Neural crest cell (in vitro differentiated cells): ENCODE results near the gene ACBD3. TPM values are rescaled to one million over a fixed set of nuclear protein-coding genes. Genes with fewer than 3 reads are reported as not detected.

Experiments used
- DNase-seq: peaks from one replicate; pipeline ENCODE4 v3.0.0; 2021; ENCODE audit warnings: low read depth, mixed read lengths, low spot score
- H3K27ac Mint-ChIP-seq: one replicate; pipeline ENCODE4 v1.8.0; 2021; ENCODE audit warnings: mild to moderate bottlenecking, mixed read lengths; ENCODE audit not compliant: unreplicated experiment
- H3K27me3 Mint-ChIP-seq: 2 replicates; pipeline ENCODE4 v1.8.0; 2021; ENCODE audit warnings: low read depth, mild to moderate bottlenecking, mixed read lengths
- H3K36me3 Mint-ChIP-seq: 2 replicates; pipeline ENCODE4 v1.8.0; 2021; ENCODE audit warnings: low read depth, mild to moderate bottlenecking, mixed read lengths
- H3K4me1 Mint-ChIP-seq: 2 replicates; pipeline ENCODE4 v1.8.0; 2021; ENCODE audit warnings: mixed read lengths
- H3K4me3 Mint-ChIP-seq: one replicate; pipeline ENCODE4 v1.8.0; 2021; ENCODE audit warnings: mild to moderate bottlenecking, mixed read lengths
- H3K9me3 Mint-ChIP-seq: 2 replicates; pipeline ENCODE4 v1.8.0; 2021; ENCODE audit warnings: mixed read lengths
- total RNA-seq: library from RNA; stranded (reverse); gene quantifications from 2 replicates; pipeline ENCODE4 v1.2.1, GENCODE V29; 2021
- TF ChIP-seq, protein P1 (sequence below): fragments of 200-600 bp; sonication (generic); conservative IDR thresholded peaks from 2 replicates; pipeline ENCODE4 v1.5.0; 2021; ENCODE audit warnings: antibody characterized with exemption, mild to moderate bottlenecking

Gene ACBD3
- total RNA-seq, 1 donor from 2014 or later: 22.1 TPM

GRCh38 chr1:226123591-226124471 is 62.7 kb downstream of the ACBD3 start:
- H3K36me3 Mint-ChIP-seq: no peaks in the 10 kb centered on the region
- H3K27ac Mint-ChIP-seq: no peak overlapping the region
- DNase-seq: no peak
- peaks cover 23% of the 10 kb centered on the region for H3K4me1 Mint-ChIP-seq
- peak overlapping the region; percentile 78 for H3K4me3 Mint-ChIP-seq
- TF ChIP-seq, protein P1, sequence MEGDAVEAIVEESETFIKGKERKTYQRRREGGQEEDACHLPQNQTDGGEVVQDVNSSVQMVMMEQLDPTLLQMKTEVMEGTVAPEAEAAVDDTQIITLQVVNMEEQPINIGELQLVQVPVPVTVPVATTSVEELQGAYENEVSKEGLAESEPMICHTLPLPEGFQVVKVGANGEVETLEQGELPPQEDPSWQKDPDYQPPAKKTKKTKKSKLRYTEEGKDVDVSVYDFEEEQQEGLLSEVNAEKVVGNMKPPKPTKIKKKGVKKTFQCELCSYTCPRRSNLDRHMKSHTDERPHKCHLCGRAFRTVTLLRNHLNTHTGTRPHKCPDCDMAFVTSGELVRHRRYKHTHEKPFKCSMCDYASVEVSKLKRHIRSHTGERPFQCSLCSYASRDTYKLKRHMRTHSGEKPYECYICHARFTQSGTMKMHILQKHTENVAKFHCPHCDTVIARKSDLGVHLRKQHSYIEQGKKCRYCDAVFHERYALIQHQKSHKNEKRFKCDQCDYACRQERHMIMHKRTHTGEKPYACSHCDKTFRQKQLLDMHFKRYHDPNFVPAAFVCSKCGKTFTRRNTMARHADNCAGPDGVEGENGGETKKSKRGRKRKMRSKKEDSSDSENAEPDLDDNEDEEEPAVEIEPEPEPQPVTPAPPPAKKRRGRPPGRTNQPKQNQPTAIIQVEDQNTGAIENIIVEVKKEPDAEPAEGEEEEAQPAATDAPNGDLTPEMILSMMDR: no peak
- no peaks in the 10 kb centered on the region for H3K9me3 Mint-ChIP-seq
- peaks cover 13% of the 10 kb centered on the region for H3K27me3 Mint-ChIP-seq

DNA sequence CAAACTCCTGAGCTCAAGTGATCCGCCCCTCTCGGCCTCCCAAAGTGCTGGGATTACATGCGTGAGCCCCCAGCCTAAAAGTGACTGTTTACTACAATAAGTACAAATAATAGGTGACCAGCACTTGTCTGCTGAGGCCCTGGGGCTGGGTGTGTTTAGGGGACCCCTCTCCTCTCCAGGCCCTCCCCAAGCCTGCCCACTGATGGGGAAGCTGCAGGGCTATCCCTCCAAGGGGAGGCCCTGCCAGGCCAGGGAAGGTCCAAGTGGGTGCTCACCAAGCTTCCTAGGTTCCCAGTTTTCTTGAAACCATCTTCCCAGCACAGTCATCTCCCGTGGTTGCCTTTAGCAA is 63.4 kb downstream of the ACBD3 start:
- DNase-seq: no peak
- TF ChIP-seq, protein P1: no peak
- Mint-ChIP-seq H3K27me3 (peaks cover 13% of the 10 kb centered on the region), H3K4me3 (peak overlapping the region; percentile 78), H3K4me1 (peaks cover 29% of the 10 kb centered on the region), H3K27ac (no peak overlapping the region), H3K9me3 (no peaks in the 10 kb centered on the region), H3K36me3 (no peaks in the 10 kb centered on the region)

DNA sequence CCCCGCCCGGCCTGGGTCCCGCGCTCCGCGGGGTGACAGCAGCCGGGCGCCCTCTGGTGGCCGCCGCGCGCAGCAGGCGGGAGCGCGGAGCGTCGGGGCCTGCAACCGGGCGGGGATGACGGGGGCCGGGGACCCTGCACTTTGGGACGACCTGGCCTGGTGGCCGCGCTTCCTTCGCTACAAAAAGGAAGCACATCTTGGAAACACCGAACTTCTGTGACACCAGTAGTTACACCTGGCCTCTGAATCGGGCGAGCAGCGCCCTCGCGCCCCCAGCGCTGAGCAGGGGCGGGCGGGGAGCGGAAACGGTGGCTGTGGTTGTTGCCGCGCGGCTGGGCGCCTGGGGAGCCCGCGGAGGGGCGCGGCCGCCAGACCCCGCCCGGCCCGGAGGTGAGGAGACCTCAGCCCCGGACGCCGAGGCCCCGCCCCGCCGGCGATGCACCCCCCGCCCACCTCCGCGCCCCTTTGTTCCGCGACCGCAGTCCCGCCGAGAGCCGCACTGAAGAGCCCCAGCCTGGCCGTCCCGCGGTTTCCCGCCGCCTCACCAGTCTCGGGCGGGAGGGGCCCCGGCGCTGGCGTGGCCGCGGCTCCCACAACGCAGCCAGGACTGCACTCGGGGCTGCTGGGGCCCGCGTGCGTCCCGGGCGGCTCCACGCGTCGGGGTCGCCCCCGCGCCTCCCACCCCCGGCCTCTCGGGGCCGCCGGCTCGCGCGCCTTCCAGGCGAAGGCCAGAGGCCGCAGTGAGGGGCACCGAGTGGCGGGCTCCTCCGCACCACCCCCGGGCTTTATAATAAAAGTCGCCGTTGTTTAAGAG is 64.7 kb downstream of the ACBD3 start:
- H3K4me1 Mint-ChIP-seq: peaks cover 21% of the 10 kb centered on the region
- TF ChIP-seq, protein P1: peak; percentile 97
- peaks cover 13% of the 10 kb centered on the region for H3K27me3 Mint-ChIP-seq
- DNase-seq: peak; percentile 76
- H3K4me3 Mint-ChIP-seq: peak overlapping the region; percentile 78
- no peaks in the 10 kb centered on the region for H3K36me3 Mint-ChIP-seq
- H3K27ac Mint-ChIP-seq: peak overlapping the region; percentile 94
- H3K9me3 Mint-ChIP-seq: no peaks in the 10 kb centered on the region

DNA sequence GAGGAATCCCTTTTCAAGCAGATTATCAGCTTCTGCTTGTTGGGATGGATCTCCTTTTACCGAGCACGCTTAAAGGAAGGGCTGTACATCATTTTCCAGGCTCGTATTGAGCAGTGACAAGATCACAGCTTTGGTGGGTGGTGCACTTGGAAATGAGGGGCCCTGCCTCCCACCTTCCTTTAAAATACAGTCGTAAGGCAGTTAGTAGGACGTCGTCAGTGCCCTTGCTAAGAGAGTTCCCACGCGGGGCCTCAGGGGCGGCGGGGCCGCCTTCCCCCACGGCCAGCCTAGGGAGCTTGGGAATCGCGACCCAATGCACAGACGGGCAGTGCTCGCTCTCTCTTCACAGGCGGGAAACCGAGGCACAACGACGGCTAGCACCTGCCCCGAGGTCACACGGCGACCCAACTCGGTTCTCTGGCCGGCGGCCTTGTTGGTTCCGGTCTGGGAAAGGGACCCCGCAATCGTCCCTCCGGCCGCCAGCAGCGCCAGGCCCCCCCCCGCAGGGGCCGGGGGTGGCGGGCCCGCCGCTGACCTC is 65.4 kb downstream of the ACBD3 start:
- Mint-ChIP-seq H3K4me1 (peaks cover 21% of the 10 kb centered on the region), H3K27me3 (peaks cover 13% of the 10 kb centered on the region), H3K4me3 (peak overlapping the region; percentile 90), H3K36me3 (no peaks in the 10 kb centered on the region), H3K9me3 (no peaks in the 10 kb centered on the region), H3K27ac (no peak overlapping the region)
- TF ChIP-seq, protein P1: no peak
- no peak for DNase-seq

- Mint-ChIP-seq H3K4me3 (peak overlapping the region; percentile 90), H3K4me1 (peaks cover 20% of the 10 kb centered on the region), H3K36me3 (no peaks in the 10 kb centered on the region), H3K9me3 (no peaks in the 10 kb centered on the region), H3K27me3 (peaks cover 13% of the 10 kb centered on the region), H3K27ac (no peak overlapping the region)
- TF ChIP-seq, protein P1: no peak
- no peak for DNase-seq
These were observed 66.1 kb downstream of the ACBD3 start for GRCh38 chr1:226120398-226120797.
